Adipose tissue (tissue), 3 donors: ENCODE data around the gene MACROD1. TPM values are rescaled to one million over a fixed set of nuclear protein-coding genes. Genes with fewer than 3 reads are reported as not detected.
"Not testable (repeated sequence)": the region's sequence is repeated elsewhere in the genome, so short reads cannot be mapped to it uniquely, and the experiment has no call there.

Source experiments
- H3K27ac ChIP-seq: one replicate; pipeline ENCODE4 v1.5.1; 2013; ENCODE audit warnings: low read depth, low read length
- WGBS, 3 donors: extraction: QIAGEN DNeasy Blood & Tissue Kit; methylation state at CpG; one replicate each; pipeline ENCODE4 v1.1.7; 2013; 5-methylcytosine and 5-hydroxymethylcytosine counted together
- polyA plus RNA-seq, 3 donors: library from polyadenylated mRNA; stranded (reverse); fragments of 200-250 nt; gene quantifications; one replicate each; pipeline ENCODE4 v1.2.3, GENCODE V29; 2013
- donor health status: healthy with polysubstance abuse.
- donor health status: Bipolar disorder and iron deficiency.
- donor health status: healthy.

MACROD1 gene
- polyA plus RNA-seq, 3 donors = 27.6 to 66.7 (median 38.7) TPM

GRCh38 chr11:63979426-63979825, 186.5 kb downstream of the MACROD1 start:
- WGBS, 3 donors = 79 to 91% (median 84%) methylated on average over 5 of the region's 5 CpGs
- no peak overlapping the region for H3K27ac ChIP-seq

GRCh38 chr11:63978551-63979239, 187.2 kb downstream of the MACROD1 start:
- WGBS, 3 donors = 68 to 81% (median 78%) methylated on average over 10 of the region's 10 CpGs
- H3K27ac ChIP-seq = no peak overlapping the region

- WGBS, 3 donors = 0 to 1% (median 0%) methylated on average over 66 to 67 of the region's 67 CpGs
- H3K27ac ChIP-seq = peak within 1 kb of the TSS; percentile 82
Measured at GRCh38 chr11:63974259-63975143, 191.4 kb downstream of the MACROD1 start, which contains the start of gene COX8A. TSS of gene COX8A (plus strand) at chr11:63974620. CDS start at chr11:63974681, 61 bp downstream.

- not testable (repeated sequence) for H3K27ac ChIP-seq
- WGBS, 3 donors = 61 to 68% (median 62%) methylated on average over 18 of the region's 18 CpGs
Measured at GRCh38 chr11:63973912-63974258, 192.0 kb downstream of the MACROD1 start.

- WGBS, 3 donors = 60 to 71% (median 67%) methylated on average over 5 of the region's 5 CpGs
- no peak overlapping the region for H3K27ac ChIP-seq
Measured at GRCh38 chr11:63970902-63971301, 195.0 kb downstream of the MACROD1 start.

- WGBS, 3 donors = 65 to 85% (median 78%) methylated on average over 2 of the region's 2 CpGs
- H3K27ac ChIP-seq = no peak overlapping the region
Measured at GRCh38 chr11:63969461-63969860, 196.5 kb downstream of the MACROD1 start.

- 96 to 100% (median 100%) methylated on average over 1 of the region's 1 CpG for WGBS, 3 donors
- no peak overlapping the region for H3K27ac ChIP-seq
Measured at GRCh38 chr11:63966444-63966843, 199.5 kb downstream of the MACROD1 start.

- H3K27ac ChIP-seq = not testable (repeated sequence)
- WGBS, 3 donors = 93 to 94% (median 93%) methylated on average over 4 of the region's 4 CpGs
Measured at GRCh38 chr11:63963895-63964294, 202.0 kb downstream of the MACROD1 start.

GRCh38 chr11:63961608-63962412, 204.1 kb downstream of the MACROD1 start:
- no peak overlapping the region for H3K27ac ChIP-seq
- WGBS, 3 donors = 39 to 47% (median 44%) methylated on average over 19 of the region's 19 CpGs

GRCh38 chr11:63958008-63958407, 207.9 kb downstream of the MACROD1 start:
- WGBS, 3 donors = 85 to 91% (median 86%) methylated on average over 5 of the region's 5 CpGs
- no peak overlapping the region for H3K27ac ChIP-seq

GRCh38 chr11:63952570-63952969, 213.3 kb downstream of the MACROD1 start:
- WGBS, 3 donors = 95 to 99% (median 95%) methylated on average over 4 of the region's 4 CpGs

GRCh38 chr11:63951779-63952536, 214.0 kb downstream of the MACROD1 start:
- H3K27ac ChIP-seq = no peak overlapping the region
- WGBS, 3 donors = 69 to 86% (median 71%) methylated on average over 20 of the region's 20 CpGs

More at GRCh38 chr11:63952570-63952969, 213.3 kb downstream of the MACROD1 start:
- H3K27ac ChIP-seq = no peak overlapping the region

Other genes starting within 250 kb of the MACROD1 start
- gene RCOR2, start 248.9 kb downstream of the MACROD1 start, polyA plus RNA-seq = under 1 TPM; 0.27 to 0.59 (median 0.56) TPM
- gene NAA40, start 227.1 kb downstream of the MACROD1 start, polyA plus RNA-seq = 10 to 100 TPM in 1 of 3 donors, 1 to 10 TPM in 2; 6.7 to 13.9 (median 7.6) TPM
- 100 to 1,000 TPM; 348 to 933 (median 669) TPM for gene COX8A, start 191.5 kb downstream of the MACROD1 start, polyA plus RNA-seq
- gene OTUB1, start 179.7 kb downstream of the MACROD1 start, polyA plus RNA-seq = 10 to 100 TPM; 35.3 to 62.4 (median 50.5) TPM
- gene FLRT1, start 130.2 kb downstream of the MACROD1 start, polyA plus RNA-seq = under 1 TPM; 0.10 to 0.14 (median 0.11) TPM
- 10 to 100 TPM; 30.0 to 65.6 (median 46.3) TPM for gene STIP1, start 20.1 kb upstream of the MACROD1 start, polyA plus RNA-seq
- 10 to 100 TPM in 2 of 3 donors, 1 to 10 TPM in 1; 5.6 to 39.9 (median 26.7) TPM for gene FERMT3, start 40.6 kb upstream of the MACROD1 start, polyA plus RNA-seq
- gene TRPT1, start 60.1 kb upstream of the MACROD1 start, polyA plus RNA-seq = 10 to 100 TPM; 42.2 to 61.3 (median 46.7) TPM
- gene NUDT22, start 60.2 kb upstream of the MACROD1 start, polyA plus RNA-seq = 10 to 100 TPM; 42.5 to 51.3 (median 49.4) TPM
- 10 to 100 TPM; 34.4 to 47.0 (median 42.8) TPM for gene DNAJC4, start 64.4 kb upstream of the MACROD1 start, polyA plus RNA-seq
- 100 to 1,000 TPM in 2 of 3 donors, 10 to 100 TPM in 1; 53.2 to 327 (median 249) TPM for gene VEGFB, start 68.5 kb upstream of the MACROD1 start, polyA plus RNA-seq
- 100 to 1,000 TPM; 105 to 176 (median 137) TPM for gene FKBP2, start 75.0 kb upstream of the MACROD1 start, polyA plus RNA-seq
- gene PPP1R14B, start 80.8 kb upstream of the MACROD1 start, polyA plus RNA-seq = 100 to 1,000 TPM; 102 to 148 (median 139) TPM
- 10 to 100 TPM in 2 of 3 donors, 1 to 10 TPM in 1; 5.7 to 22.2 (median 11.1) TPM for gene PLCB3, start 85.4 kb upstream of the MACROD1 start, polyA plus RNA-seq
- gene BAD, start 118.6 kb upstream of the MACROD1 start, polyA plus RNA-seq = 100 to 1,000 TPM in 1 of 3 donors, 10 to 100 TPM in 2; 40.5 to 115 (median 70.6) TPM
- 10 to 100 TPM; 13.0 to 28.5 (median 25.2) TPM for gene GPR137, start 119.7 kb upstream of the MACROD1 start, polyA plus RNA-seq
- under 1 TPM in 1 of 3 donors, not detected in 2; 0.04 TPM for gene KCNK4, start 125.2 kb upstream of the MACROD1 start, polyA plus RNA-seq
- gene CATSPERZ, start 134.2 kb upstream of the MACROD1 start, polyA plus RNA-seq = under 1 TPM in 2 of 3 donors, not detected in 1; 0.15 TPM
- gene ESRRA, start 139.4 kb upstream of the MACROD1 start, polyA plus RNA-seq = 10 to 100 TPM; 30.1 to 58.1 (median 49.6) TPM
- 100 to 1,000 TPM; 135 to 387 (median 213) TPM for gene TRMT112, start 151.4 kb upstream of the MACROD1 start, polyA plus RNA-seq
- gene PRDX5, start 152.0 kb upstream of the MACROD1 start, polyA plus RNA-seq = 100 to 1,000 TPM; 183 to 391 (median 277) TPM
- 10 to 100 TPM in 2 of 3 donors, 1 to 10 TPM in 1; 9.1 to 19.1 (median 11.7) TPM for gene CCDC88B, start 174.1 kb upstream of the MACROD1 start, polyA plus RNA-seq
- gene RPS6KA4, start 193.0 kb upstream of the MACROD1 start, polyA plus RNA-seq = 10 to 100 TPM; 11.1 to 29.4 (median 25.3) TPM